VCaP (cell line): ENCODE results near the gene TCF7.

Source experiments
- H3K27ac ChIP-seq: fragments of 450-650 bp; 2 replicates; pipeline ENCODE4 v1.5.1; 2017
- TF ChIP-seq, protein P1 (sequence below): fragments of 450-650 bp; conservative IDR thresholded peaks from 2 replicates; pipeline ENCODE4 v1.5.1; 2017; ENCODE audit warnings: mild to moderate bottlenecking, moderate library complexity

The TCF7 gene

GRCh38 chr5:134140530-134141201, 26.2 kb downstream of the TCF7 start:
- H3K27ac ChIP-seq, result peak overlapping the region; percentile 49
- TF ChIP-seq, protein P1, sequence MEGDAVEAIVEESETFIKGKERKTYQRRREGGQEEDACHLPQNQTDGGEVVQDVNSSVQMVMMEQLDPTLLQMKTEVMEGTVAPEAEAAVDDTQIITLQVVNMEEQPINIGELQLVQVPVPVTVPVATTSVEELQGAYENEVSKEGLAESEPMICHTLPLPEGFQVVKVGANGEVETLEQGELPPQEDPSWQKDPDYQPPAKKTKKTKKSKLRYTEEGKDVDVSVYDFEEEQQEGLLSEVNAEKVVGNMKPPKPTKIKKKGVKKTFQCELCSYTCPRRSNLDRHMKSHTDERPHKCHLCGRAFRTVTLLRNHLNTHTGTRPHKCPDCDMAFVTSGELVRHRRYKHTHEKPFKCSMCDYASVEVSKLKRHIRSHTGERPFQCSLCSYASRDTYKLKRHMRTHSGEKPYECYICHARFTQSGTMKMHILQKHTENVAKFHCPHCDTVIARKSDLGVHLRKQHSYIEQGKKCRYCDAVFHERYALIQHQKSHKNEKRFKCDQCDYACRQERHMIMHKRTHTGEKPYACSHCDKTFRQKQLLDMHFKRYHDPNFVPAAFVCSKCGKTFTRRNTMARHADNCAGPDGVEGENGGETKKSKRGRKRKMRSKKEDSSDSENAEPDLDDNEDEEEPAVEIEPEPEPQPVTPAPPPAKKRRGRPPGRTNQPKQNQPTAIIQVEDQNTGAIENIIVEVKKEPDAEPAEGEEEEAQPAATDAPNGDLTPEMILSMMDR, result peak; percentile 84

- TF ChIP-seq, protein P1, result no peak
- H3K27ac ChIP-seq, result peak overlapping the region; percentile 49
These were observed 27.0 kb downstream of the TCF7 start for GRCh38 chr5:134141331-134142050.

DNA sequence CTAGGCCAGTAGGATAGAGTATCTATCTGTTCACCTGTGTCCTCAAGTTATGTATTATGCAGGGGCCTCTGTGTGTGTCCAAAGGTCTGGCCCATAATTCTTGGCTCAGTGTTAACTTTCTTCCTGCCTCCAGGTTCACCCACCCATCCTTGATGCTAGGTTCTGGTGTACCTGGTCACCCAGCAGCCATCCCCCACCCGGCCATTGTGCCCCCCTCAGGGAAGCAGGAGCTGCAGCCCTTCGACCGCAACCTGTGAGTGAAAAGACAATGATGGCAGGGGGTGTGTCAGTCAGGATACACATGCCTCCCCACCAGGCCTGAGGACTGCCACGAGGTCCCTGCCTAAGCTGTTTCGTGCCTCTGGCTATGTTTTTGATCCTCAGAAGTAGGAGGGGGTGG, 27.6 kb downstream of the TCF7 start:
- TF ChIP-seq, protein P1, result no peak
- H3K27ac ChIP-seq, result peak overlapping the region; percentile 49

DNA sequence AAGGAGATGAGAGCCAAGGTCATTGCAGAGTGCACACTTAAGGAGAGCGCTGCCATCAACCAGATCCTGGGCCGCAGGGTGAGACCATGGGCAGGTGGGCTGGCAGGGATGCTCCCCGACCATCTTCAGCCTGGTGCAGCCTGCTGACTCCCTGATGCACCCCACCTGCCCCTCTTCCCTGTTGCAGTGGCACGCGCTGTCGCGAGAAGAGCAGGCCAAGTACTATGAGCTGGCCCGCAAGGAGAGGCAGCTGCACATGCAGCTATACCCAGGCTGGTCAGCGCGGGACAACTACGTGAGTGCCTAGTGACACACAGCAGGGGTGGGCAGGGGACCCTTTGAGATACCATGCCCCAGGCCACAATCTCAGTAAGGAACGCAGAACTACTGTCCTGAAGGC, 28.3 kb downstream of the TCF7 start:
- TF ChIP-seq, protein P1, result no peak

GRCh38 chr5:134143431-134143830, 28.9 kb downstream of the TCF7 start:
- H3K27ac ChIP-seq, result no peak overlapping the region
- TF ChIP-seq, protein P1, result no peak

More for the DNA sequence above, 28.3 kb downstream of the TCF7 start:
- H3K27ac ChIP-seq, result peak overlapping the region; percentile 49; the same call in 1 of the 2 replicates

DNA sequence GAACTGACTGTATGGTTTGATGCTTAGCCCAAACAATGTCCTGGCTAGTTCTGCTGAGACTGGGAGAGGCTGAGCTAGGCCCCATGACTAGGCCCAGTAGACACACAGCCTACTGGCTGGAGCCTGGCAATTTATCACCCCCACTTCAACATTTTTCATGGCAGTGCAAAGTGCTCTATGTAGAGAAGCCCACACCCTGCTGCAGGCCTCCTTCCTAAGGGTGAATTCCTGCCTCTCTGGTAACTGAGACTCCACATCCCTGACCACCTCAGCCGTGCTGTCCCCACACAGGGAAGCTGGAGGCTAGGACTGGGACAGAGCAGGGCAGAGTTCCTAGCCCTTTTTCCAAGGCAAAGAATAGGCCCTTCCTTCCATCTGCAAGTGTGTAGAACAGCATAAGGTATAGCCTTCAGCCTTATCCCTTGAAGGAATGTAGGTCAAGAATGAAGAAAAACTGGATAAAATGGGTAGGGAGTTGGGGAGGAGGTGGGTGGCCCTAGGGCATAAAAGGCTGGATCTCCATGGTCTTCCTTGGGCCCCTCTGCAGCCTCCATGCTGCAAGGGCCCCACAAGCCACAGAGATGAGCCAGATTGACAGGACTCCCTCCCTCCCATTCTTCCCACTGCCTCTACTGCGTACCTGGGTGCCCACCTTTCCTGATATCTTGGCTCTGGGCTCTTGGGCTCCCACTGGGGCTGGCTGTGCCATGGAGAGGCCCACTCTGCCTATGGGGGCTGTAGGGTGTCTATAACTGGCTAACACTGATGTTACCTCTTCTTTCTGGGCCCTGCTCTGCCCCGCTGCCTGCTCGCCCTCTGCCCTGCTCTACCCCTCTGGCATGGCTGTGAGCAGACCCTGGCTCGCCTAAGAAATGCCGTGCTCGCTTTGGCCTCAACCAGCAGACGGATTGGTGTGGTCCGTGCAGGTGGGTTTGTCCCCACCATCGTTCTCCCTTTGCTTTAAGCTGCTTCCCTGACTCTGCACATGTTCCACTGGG, 29.8 kb downstream of the TCF7 start:
- TF ChIP-seq, protein P1, result no peak
- H3K27ac ChIP-seq, result no peak overlapping the region
